ENCODE data around the gene TRPM6.

TRPM6 gene

DNA sequence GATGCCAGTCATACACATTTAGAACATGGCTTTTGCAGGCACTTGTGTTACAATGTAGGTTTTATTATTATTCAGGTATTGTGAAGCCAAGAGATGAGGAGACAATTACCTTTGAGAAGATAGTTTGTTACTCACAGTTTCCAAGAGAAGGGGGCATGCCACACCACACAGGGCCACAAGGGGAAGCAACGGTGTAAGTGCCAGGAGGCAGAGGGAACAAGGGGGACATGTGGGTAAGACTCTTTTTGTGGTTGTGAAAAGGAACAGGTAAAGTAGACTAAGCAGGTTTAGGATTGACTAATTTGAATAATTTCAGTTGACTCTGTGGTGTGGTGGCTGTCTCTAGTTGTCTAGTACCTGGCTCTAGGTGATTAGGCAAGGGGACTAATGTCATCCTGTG is 191.2 kb downstream of the TRPM6 start:
- DNase-seq, result no peak

DNA sequence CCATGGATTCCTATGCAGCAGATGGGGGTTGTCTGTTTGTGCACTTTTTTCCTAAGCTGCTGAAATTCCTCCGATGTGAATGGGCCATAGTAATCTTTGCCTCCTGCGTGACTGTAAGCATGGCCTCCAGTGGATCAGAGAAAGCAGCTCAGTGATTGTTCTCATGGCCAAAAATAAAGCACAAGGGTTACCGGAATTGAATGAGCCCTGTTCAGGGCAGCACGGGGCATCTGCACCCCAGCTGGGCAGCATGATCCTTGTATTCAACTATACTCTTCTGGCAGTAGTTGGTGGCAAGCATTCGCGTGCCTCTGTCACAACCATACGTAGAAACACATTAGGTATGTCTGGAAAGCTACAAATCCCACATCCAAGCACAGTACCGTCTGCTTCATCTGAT is 196.7 kb downstream of the TRPM6 start:
- DNase-seq, result no peak

- no peak for DNase-seq
Observed at GRCh38 chr9:74683322-74683721, 204.4 kb downstream of the TRPM6 start.

DNA sequence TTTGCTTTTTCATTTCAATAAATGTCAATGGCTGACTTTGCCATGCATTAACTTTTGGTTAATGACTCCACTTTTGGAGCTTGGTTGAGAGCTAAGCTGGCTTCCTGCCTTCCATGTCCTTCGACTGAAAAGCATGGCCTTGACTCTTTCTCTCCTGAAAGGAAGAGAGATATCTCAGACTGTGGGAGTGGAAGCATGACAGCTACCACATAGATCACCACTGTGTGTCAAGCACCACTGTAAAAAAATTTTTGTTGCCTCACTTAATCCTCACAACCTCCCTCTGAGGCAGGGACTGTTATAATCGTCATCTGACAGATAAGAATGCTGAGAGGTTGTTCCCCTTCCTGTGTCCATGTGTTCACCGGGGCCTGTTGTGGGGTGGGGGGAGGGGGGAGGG is 205.8 kb downstream of the TRPM6 start:
- DNase-seq, result no peak

GRCh38 chr9:74674077-74674476 is 213.6 kb downstream of the TRPM6 start:
- no peak for DNase-seq

Data from activated gamma-delta T cell treated with Interleukin-2 at 50 U/mL for 16 hours (primary cell).